Dendritic cell treated with granulocyte-macrophage colony-stimulating factor and Interleukin-4, amounts not matched to agents 40 ng/mL and 50 ng/mL, for 4 days (primary cell): ENCODE results near the gene SREK1.

Source experiments
- H3K27ac Mint-ChIP-seq: one replicate; pipeline ENCODE4 v1.8.0; 2022; ENCODE audit warnings: mild to moderate bottlenecking, mixed read lengths
- H3K27me3 Mint-ChIP-seq: one replicate; pipeline ENCODE4 v1.8.0; 2022; ENCODE audit warnings: mild to moderate bottlenecking, mixed read lengths
- H3K36me3 Mint-ChIP-seq: one replicate; pipeline ENCODE4 v1.8.0; 2022; ENCODE audit warnings: low read depth, mixed read lengths
- H3K4me1 Mint-ChIP-seq: one replicate; pipeline ENCODE4 v1.8.0; 2022; ENCODE audit warnings: low read depth, mixed read lengths
- H3K4me3 Mint-ChIP-seq: one replicate; pipeline ENCODE4 v1.8.0; 2022; ENCODE audit warnings: mild to moderate bottlenecking, moderate library complexity, mixed read lengths
- H3K9me3 Mint-ChIP-seq: one replicate; pipeline ENCODE4 v1.8.0; 2022; ENCODE audit warnings: mixed read lengths
- intact Hi-C: fragments of 100-400 bp; cut with micrococcal nuclease; formaldehyde crosslinking; loops from one replicate; pipeline ENCODE4 v1.15.0; 2022

Gene SREK1

DNA sequence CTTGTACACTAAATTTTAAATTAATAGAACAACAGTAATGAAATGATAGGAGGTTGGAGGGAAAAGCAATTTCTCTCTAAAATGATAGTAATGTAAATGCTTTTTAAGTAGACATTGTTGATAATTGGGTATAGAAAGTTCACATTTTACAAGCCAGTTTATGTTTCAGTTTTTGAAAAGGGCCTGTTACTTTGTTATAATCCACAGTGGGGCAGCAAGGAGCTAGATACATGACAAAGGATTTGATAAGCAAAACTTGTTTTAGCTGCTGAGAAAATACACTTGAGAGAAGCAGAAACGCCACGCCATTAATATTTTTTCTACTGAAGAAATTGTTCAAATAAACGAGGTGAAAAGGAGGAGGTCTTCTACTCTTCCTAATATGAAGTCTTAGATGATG lies 30.2 kb downstream of the SREK1 start:
- Mint-ChIP-seq H3K9me3 (no peaks in the 10 kb centered on the region), H3K4me3 (no peak overlapping the region), H3K27ac (no peak overlapping the region), H3K36me3 (peaks cover 71% of the 10 kb centered on the region), H3K27me3 (no peaks in the 10 kb centered on the region), H3K4me1 (no peaks in the 10 kb centered on the region)
- intact Hi-C loops: loop anchor here (5.0 kb wide), 1 partner anchor 583 kb away; no protein-coding TSS in a partner anchor

DNA sequence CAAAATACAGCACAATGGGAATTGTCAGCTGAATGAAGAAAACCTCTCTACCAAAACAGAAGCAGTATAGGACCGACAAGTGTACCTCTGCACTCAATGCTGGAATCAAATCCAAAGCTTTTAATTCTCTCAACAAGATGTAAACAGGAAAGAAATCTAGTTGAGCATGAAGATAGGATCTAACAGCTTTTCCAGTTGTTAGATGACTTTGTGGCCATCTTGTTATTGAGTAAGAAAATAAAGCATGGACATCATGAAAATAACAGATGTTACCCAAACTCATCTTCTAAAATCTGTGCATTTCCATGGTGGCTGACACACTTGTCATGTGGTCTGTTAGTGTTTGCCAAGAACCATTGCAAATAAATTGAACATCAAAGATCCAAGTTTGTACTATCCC lies 34.7 kb downstream of the SREK1 start:
- H3K4me3 Mint-ChIP-seq: no peak overlapping the region
- intact Hi-C loops: no loop called here
- no peak overlapping the region for H3K27ac Mint-ChIP-seq
- no peaks in the 10 kb centered on the region for H3K4me1 Mint-ChIP-seq
- no peaks in the 10 kb centered on the region for H3K27me3 Mint-ChIP-seq
- peaks cover 73% of the 10 kb centered on the region for H3K36me3 Mint-ChIP-seq
- H3K9me3 Mint-ChIP-seq: no peaks in the 10 kb centered on the region

DNA sequence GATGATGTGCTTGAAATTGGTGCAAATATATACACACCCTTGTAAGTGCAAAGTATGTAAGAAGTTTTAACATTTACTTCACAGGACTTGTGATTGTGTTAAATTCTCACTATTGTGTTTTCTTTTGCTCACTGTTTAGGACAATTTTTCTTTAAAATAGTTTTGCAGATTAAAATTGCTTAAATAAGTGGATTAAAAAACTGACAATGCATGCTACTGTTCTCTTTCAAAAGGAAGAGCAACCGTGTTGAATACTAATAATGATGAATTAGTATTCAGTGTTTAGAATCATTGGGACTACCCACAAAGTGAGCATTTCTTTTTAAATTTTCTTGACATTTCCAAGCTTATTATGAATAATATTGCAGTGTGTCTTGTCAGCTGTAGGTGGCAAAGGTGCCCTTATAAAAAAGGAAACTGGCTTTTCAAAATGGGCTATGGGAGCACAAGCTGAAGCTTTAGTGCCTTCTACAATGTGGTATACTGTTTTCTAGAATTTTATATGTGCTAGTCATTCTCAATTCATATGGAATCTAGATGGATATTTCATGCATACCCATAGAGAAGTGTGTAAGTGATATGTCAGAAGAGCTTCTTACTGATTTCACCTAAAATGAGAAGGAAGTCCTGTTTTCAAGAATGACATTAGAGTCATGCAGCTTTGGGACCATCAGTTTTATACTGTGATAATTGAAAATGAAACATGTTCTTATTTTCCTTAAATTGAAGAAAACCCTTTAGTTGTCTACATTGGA lies 35.4 kb downstream of the SREK1 start:
- H3K27ac Mint-ChIP-seq: no peak overlapping the region
- no peaks in the 10 kb centered on the region for H3K9me3 Mint-ChIP-seq
- H3K4me1 Mint-ChIP-seq: no peaks in the 10 kb centered on the region
- H3K4me3 Mint-ChIP-seq: no peak overlapping the region
- H3K27me3 Mint-ChIP-seq: no peaks in the 10 kb centered on the region
- intact Hi-C loops: no loop called here
- H3K36me3 Mint-ChIP-seq: peaks cover 72% of the 10 kb centered on the region

DNA sequence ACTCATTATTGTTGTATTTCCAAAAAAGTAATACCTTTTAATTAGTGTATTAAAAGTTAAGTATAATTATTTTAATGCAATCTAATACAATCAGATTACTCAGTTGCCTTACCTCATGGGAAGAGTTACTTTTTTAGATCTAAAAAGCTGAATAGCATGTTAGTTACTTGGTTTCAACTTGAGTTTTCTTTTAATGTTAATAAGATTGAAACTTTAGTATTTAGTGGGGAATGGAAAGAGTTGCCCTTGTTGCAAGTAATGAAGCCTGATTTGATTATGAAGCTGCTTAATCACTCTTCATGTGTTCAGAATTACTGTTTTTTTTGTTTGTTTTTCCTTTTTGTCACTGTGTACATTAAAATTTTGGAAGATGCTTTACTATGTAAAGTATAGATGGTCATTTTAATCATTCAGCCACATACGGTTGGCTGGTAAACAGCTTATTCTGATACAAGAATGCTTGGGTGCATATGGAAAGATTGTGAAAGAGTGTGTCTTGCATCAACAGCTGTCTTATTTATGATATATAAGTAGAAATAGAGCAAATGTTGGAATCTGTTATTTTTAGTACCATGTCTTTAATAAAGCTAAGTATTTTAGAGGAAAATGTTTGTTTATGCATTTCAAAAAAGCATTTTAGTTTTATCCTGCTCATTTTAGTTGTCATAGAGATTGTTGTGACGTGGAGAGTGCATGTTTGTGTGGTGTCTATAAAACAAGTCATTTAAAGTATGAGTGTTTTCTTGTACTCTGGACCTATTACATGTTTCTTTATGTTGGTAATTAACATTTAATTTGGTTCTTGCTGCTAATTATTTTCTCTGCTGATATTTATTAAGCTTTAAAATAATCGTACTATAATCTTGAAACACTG lies 36.4 kb downstream of the SREK1 start:
- H3K36me3 Mint-ChIP-seq: peaks cover 71% of the 10 kb centered on the region
- no peaks in the 10 kb centered on the region for H3K9me3 Mint-ChIP-seq
- H3K27ac Mint-ChIP-seq: no peak overlapping the region

GRCh38 chr5:66186108-66186507 lies 42.0 kb downstream of the SREK1 start:
- intact Hi-C loops: no loop called here
- Mint-ChIP-seq H3K9me3 (no peaks in the 10 kb centered on the region), H3K27ac (no peak overlapping the region), H3K36me3 (peaks cover 27% of the 10 kb centered on the region), H3K27me3 (peaks cover 2% of the 10 kb centered on the region), H3K4me1 (no peaks in the 10 kb centered on the region), H3K4me3 (no peak overlapping the region)

More for the DNA sequence above, 36.4 kb downstream of the SREK1 start:
- Mint-ChIP-seq H3K4me3 (no peak overlapping the region), H3K4me1 (no peaks in the 10 kb centered on the region), H3K27me3 (no peaks in the 10 kb centered on the region)
- intact Hi-C loops: no loop called here

DNA sequence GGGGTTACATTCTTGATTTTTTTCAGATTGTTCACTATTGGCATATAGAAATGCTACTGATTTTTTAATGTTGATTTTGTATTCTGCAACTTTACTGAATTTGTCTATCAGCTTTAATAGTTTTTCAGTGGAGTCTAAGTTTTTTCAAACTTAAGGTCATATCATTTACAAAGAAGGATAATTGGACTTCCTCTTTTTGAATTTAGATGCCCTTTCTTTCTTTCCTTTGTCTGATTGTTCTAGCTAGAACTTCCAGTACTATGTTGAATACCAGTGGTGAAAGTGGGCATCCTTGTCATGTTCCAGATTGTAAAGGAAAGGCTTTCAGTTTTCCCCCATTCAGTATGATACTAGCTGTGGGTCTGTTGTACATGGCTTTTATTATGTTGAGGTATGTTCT lies 49.3 kb downstream of the SREK1 start:
- Mint-ChIP-seq H3K27ac (no peak overlapping the region), H3K9me3 (peaks cover 9% of the 10 kb centered on the region), H3K36me3 (peaks cover 7% of the 10 kb centered on the region), H3K4me3 (no peak overlapping the region), H3K27me3 (peaks cover 2% of the 10 kb centered on the region), H3K4me1 (no peaks in the 10 kb centered on the region)
- intact Hi-C loops: no loop called here

DNA sequence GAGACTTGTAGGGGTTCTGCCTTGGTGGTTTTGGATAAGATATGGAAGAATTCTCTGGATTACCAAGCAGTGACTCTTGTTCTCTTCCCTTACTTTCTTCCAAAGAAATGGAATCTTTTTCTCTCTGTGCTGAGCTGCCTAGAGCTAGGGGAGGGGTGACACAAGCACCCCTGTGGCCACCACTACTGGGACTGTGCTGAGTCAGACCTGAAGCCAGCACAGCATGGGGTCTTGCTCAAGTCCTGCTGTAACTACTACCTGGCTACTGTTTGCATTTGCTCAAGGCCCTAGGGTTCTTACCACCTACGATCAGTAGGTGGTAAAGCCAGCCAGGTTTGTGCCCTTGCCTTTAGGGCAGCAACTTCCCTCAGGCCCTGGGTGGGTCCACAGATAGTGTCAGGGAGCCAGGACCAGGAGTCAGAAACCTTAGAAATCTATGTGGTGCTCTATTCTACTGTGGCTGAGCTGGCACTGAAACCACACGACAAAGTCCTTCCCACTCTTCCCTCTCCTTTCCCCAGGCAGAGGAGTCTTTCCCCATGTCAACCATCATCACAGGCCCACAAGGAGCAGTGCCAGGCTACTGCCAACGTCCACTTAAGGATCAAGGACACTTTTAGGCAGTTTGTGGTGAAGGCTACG lies 53.8 kb downstream of the SREK1 start:
- Mint-ChIP-seq H3K27me3 (no peaks in the 10 kb centered on the region), H3K4me1 (no peaks in the 10 kb centered on the region), H3K4me3 (no peak overlapping the region), H3K9me3 (peaks cover 21% of the 10 kb centered on the region), H3K36me3 (peaks cover 7% of the 10 kb centered on the region), H3K27ac (no peak overlapping the region)
- intact Hi-C loops: no loop called here

- H3K27ac Mint-ChIP-seq: no peak overlapping the region
- intact Hi-C loops: no loop called here
- H3K27me3 Mint-ChIP-seq: no peaks in the 10 kb centered on the region
- H3K36me3 Mint-ChIP-seq: peaks cover 7% of the 10 kb centered on the region
- no peak overlapping the region for H3K4me3 Mint-ChIP-seq
- H3K4me1 Mint-ChIP-seq: no peaks in the 10 kb centered on the region
- H3K9me3 Mint-ChIP-seq: peaks cover 21% of the 10 kb centered on the region
Observed at GRCh38 chr5:66198837-66199236, 54.7 kb downstream of the SREK1 start.

- H3K9me3 Mint-ChIP-seq: peaks cover 13% of the 10 kb centered on the region
- no peaks in the 10 kb centered on the region for H3K27me3 Mint-ChIP-seq
- H3K4me3 Mint-ChIP-seq: no peak overlapping the region
- no peaks in the 10 kb centered on the region for H3K4me1 Mint-ChIP-seq
- intact Hi-C loops: no loop called here
- no peaks in the 10 kb centered on the region for H3K36me3 Mint-ChIP-seq
- H3K27ac Mint-ChIP-seq: no peak overlapping the region
Observed at GRCh38 chr5:66203531-66203930, 59.4 kb downstream of the SREK1 start.

DNA sequence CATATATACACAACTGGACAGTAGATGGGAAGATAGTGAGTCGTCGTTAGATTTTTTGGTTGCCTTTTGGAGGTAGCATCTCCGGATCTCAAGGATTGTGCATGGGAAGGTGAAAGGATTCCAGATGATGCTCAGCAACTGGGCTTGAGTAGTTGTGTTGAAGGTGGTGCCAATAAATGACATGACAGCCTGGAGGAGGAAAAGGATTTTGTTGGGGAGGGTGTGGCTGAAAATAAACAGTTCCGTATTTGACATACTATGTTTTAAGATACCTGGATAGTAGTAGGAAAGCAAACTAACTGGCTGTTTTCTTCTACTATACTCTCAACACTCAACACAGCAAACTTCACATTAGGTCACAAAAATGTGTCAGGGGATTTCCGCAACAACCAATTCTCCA lies 62.4 kb downstream of the SREK1 start:
- Mint-ChIP-seq H3K27ac (no peak overlapping the region), H3K4me1 (no peaks in the 10 kb centered on the region), H3K4me3 (no peak overlapping the region), H3K9me3 (peaks cover 10% of the 10 kb centered on the region), H3K36me3 (no peaks in the 10 kb centered on the region), H3K27me3 (no peaks in the 10 kb centered on the region)
- intact Hi-C loops: no loop called here

DNA sequence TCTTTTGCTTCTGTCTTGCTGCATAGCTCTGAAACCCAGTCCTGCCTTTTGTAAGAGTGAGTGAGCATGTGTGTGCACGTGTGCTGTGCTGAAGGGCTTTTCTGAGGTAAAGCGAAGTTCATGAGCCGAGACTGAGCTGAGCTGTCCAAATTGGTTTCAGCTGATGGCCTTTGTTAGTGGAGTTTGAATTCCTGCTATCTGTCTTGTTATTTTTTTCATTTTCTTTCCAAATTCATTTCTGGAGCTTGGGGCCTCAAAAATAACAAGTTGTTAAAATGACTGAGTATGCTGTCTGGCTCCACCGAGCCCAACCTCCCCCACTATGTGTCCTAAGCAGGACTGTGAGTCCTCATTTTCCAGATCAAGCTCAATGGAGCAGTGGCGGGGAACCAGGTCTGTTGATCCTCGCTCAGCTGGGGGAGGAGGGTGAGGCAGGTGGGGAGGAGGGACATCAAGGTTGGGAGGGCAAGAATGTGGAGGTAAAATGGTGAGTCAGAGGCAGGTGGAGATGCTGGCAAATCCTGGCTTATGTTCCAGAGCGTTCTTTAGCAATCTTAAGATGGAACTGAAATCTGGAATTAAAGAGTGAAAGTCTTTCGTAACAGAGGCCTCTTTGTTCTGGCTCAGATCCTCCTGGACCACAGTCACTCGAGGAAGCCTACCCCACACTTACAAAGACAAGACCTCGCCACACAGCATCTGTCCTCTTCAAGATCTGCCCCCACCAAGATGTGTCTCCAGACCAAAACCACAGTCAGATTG lies 63.9 kb downstream of the SREK1 start:
- Mint-ChIP-seq H3K4me3 (no peak overlapping the region), H3K9me3 (no peaks in the 10 kb centered on the region), H3K4me1 (no peaks in the 10 kb centered on the region), H3K36me3 (no peaks in the 10 kb centered on the region), H3K27ac (no peak overlapping the region), H3K27me3 (no peaks in the 10 kb centered on the region)
- intact Hi-C loops: no loop called here

DNA sequence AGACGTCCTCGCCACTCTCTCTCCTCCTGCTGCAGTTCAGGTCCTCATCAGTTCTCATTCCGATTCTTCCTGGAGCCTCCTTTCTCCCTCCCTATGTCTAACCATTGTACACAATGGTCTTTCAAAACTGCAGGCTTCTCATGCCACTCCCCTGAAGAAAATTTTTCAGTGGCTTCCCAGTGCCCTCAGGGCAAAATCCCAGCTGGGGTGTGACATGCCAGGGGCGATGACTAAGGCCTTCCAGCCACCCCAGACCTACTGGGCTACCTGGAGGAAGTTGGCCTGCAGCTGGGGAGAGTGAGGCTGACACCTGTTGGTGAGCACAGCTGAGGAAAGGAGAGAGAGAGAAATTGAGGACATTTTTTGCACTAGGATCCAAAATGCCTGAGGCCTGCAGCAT lies 65.2 kb downstream of the SREK1 start:
- no peak overlapping the region for H3K4me3 Mint-ChIP-seq
- H3K9me3 Mint-ChIP-seq: no peaks in the 10 kb centered on the region
- no peak overlapping the region for H3K27ac Mint-ChIP-seq
- no peaks in the 10 kb centered on the region for H3K4me1 Mint-ChIP-seq
- no peaks in the 10 kb centered on the region for H3K27me3 Mint-ChIP-seq
- intact Hi-C loops: no loop called here
- H3K36me3 Mint-ChIP-seq: no peaks in the 10 kb centered on the region

- intact Hi-C loops: no loop called here
- Mint-ChIP-seq H3K36me3 (no peaks in the 10 kb centered on the region), H3K27me3 (no peaks in the 10 kb centered on the region), H3K9me3 (no peaks in the 10 kb centered on the region), H3K4me3 (no peak overlapping the region), H3K27ac (no peak overlapping the region), H3K4me1 (no peaks in the 10 kb centered on the region)
Observed at GRCh38 chr5:66209794-66210193, 65.7 kb downstream of the SREK1 start.
